DLD1 (cell line): ENCODE measurements around the gene MAML3.

ENCODE experiments used
- in situ Hi-C: cut with HindIII; loops from 2 replicates; pipeline ENCODE4 v1.10.0; 2017; ENCODE audit warnings: low sequenced_read_pairs

Gene MAML3

GRCh38 chr4:139851133-139851532, 302.9 kb downstream of the MAML3 start:
- in situ Hi-C loops, result no loop called here

GRCh38 chr4:139849219-139849618, 304.8 kb downstream of the MAML3 start:
- in situ Hi-C loops, result no loop called here

- in situ Hi-C loops, result no loop called here
Measured at GRCh38 chr4:139848028-139848427, 306.0 kb downstream of the MAML3 start.

GRCh38 chr4:139847602-139848001, 306.4 kb downstream of the MAML3 start:
- in situ Hi-C loops, result no loop called here

- in situ Hi-C loops, result no loop called here
Measured at GRCh38 chr4:139846766-139847165, 307.2 kb downstream of the MAML3 start.

GRCh38 chr4:139845453-139846093, 308.4 kb downstream of the MAML3 start:
- in situ Hi-C loops, result no loop called here

GRCh38 chr4:139844459-139845036, 309.4 kb downstream of the MAML3 start:
- in situ Hi-C loops, result no loop called here

- in situ Hi-C loops, result no loop called here
Measured at GRCh38 chr4:139844057-139844456, 309.9 kb downstream of the MAML3 start.

- in situ Hi-C loops, result no loop called here
Measured at GRCh38 chr4:139843641-139844040, 310.3 kb downstream of the MAML3 start.

- in situ Hi-C loops, result no loop called here
Measured at GRCh38 chr4:139841464-139842195, 312.4 kb downstream of the MAML3 start.

- in situ Hi-C loops, result no loop called here
Measured at GRCh38 chr4:139840773-139841172, 313.2 kb downstream of the MAML3 start.

- in situ Hi-C loops, result no loop called here
Measured at GRCh38 chr4:139839403-139840031, 314.5 kb downstream of the MAML3 start.

- in situ Hi-C loops, result no loop called here
Measured at GRCh38 chr4:139838811-139839210, 315.2 kb downstream of the MAML3 start.

- in situ Hi-C loops, result no loop called here
Measured at GRCh38 chr4:139834981-139835391, 319.0 kb downstream of the MAML3 start.

- in situ Hi-C loops, result no loop called here
Measured at GRCh38 chr4:139834226-139834662, 319.7 kb downstream of the MAML3 start.

- in situ Hi-C loops, result no loop called here
Measured at GRCh38 chr4:139833151-139833910, 320.7 kb downstream of the MAML3 start.

- in situ Hi-C loops, result no loop called here
Measured at GRCh38 chr4:139828966-139829664, 324.9 kb downstream of the MAML3 start.

- in situ Hi-C loops, result no loop called here
Measured at GRCh38 chr4:139826426-139826825, 327.6 kb downstream of the MAML3 start.

GRCh38 chr4:139825523-139826014, 328.4 kb downstream of the MAML3 start:
- in situ Hi-C loops, result no loop called here

- in situ Hi-C loops, result no loop called here
Measured at GRCh38 chr4:139824882-139825522, 329.0 kb downstream of the MAML3 start.
